GM23338 (cell line): ENCODE results near the gene CCDC187. TPM values are rescaled to one million over a fixed set of nuclear protein-coding genes. Genes with fewer than 3 reads are reported as not detected.

Experiments used
- ATAC-seq: fragments of 200-7000 bp; cut with Tn5 transposase; 3 replicates; pipeline ENCODE4 v1.9.1; 2020
- DNase-seq: peaks from one replicate; pipeline ENCODE4 v3.0.0-alpha.2; 2015; ENCODE audit warnings: low spot score
- H2AFZ ChIP-seq: fragments of 200-600 bp; sonication (generic); 2 replicates; pipeline ENCODE4 v1.8.0; 2016; ENCODE audit warnings: antibody characterized with exemption, mild to moderate bottlenecking, moderate library complexity
- H3F3A ChIP-seq: fragments of 200-600 bp; sonication (generic); replicated peaks from 2 replicates; pipeline ENCODE4 v1.8.0; 2017; ENCODE audit warnings: antibody characterized with exemption, mixed run types, low read depth
- H3K27ac ChIP-seq: fragments of 200-600 bp; sonication (generic); 2 replicates; pipeline ENCODE4 v1.6.1; 2016; ENCODE audit warnings: low read depth
- H3K27me3 ChIP-seq: fragments of 200-600 bp; sonication (generic); 2 replicates; pipeline ENCODE4 v1.8.0; 2016; ENCODE audit warnings: mild to moderate bottlenecking, mixed run types, moderate library complexity; ENCODE audit not compliant: insufficient read depth
- H3K36me3 ChIP-seq: fragments of 200-600 bp; sonication (generic); 2 replicates; pipeline ENCODE4 v1.8.0; 2016; ENCODE audit warnings: mild to moderate bottlenecking; ENCODE audit not compliant: insufficient read depth
- H3K4me1 ChIP-seq: fragments of 200-600 bp; sonication (generic); 2 replicates; pipeline ENCODE4 v1.8.0; 2016; ENCODE audit warnings: mild to moderate bottlenecking, moderate library complexity; ENCODE audit not compliant: insufficient read depth
- H3K4me2 ChIP-seq: fragments of 200-600 bp; sonication (generic); 2 replicates; pipeline ENCODE4 v1.7.1; 2017; ENCODE audit warnings: mixed run types
- H3K4me3 ChIP-seq: fragments of 200-600 bp; sonication (generic); 2 replicates; pipeline ENCODE4 v1.6.1; 2016; ENCODE audit warnings: mixed run types
- H3K79me2 ChIP-seq: fragments of 200-600 bp; sonication (generic); replicated peaks from 2 replicates; pipeline ENCODE4 v1.8.0; 2017; ENCODE audit warnings: mild to moderate bottlenecking; ENCODE audit not compliant: insufficient read depth
- H3K9me2 ChIP-seq: fragments of 200-600 bp; sonication (generic); 2 replicates; pipeline ENCODE4 v1.8.0; 2017; ENCODE audit not compliant: insufficient read depth
- H4K20me1 ChIP-seq: fragments of 200-600 bp; sonication (generic); replicated peaks from 2 replicates; pipeline ENCODE4 v1.8.0; 2017; ENCODE audit warnings: mild to moderate bottlenecking; ENCODE audit not compliant: insufficient read depth
- H3K27ac Mint-ChIP-seq: 2 replicates; pipeline ENCODE4 v1.8.0; 2020; ENCODE audit warnings: inconsistent platforms, mild to moderate bottlenecking, moderate library complexity, mixed read lengths
- H3K27me3 Mint-ChIP-seq: 3 replicates; pipeline ENCODE4 v1.8.0; 2022; ENCODE audit warnings: low read depth, mild to moderate bottlenecking, moderate library complexity, mixed read lengths, inconsistent platforms; ENCODE audit not compliant: insufficient read depth, poor library complexity
- H3K36me3 Mint-ChIP-seq: 3 replicates; pipeline ENCODE4 v1.8.0; 2021; ENCODE audit warnings: low read depth, mild to moderate bottlenecking, inconsistent platforms, moderate library complexity, mixed read lengths
- H3K4me1 Mint-ChIP-seq: 3 replicates; pipeline ENCODE4 v1.8.0; 2020; ENCODE audit warnings: mild to moderate bottlenecking, inconsistent platforms, mixed read lengths
- H3K4me3 Mint-ChIP-seq: 3 replicates; pipeline ENCODE4 v1.8.0; 2021; ENCODE audit warnings: moderate library complexity, mild to moderate bottlenecking, inconsistent platforms, mixed read lengths
- H3K9me3 Mint-ChIP-seq: 3 replicates; pipeline ENCODE4 v1.8.0; 2020; ENCODE audit warnings: moderate library complexity, mild to moderate bottlenecking, inconsistent platforms, mixed read lengths
- CREB1 ChIP-seq: fragments of 250-450 bp; sonication (Bioruptor Pico); IDR thresholded peaks from 2 replicates; pipeline ENCODE4 v1.5.0; 2020; ENCODE audit warnings: low read depth, mild to moderate bottlenecking, moderate library complexity
- EZH2 ChIP-seq: fragments of 200-600 bp; sonication (generic); IDR thresholded peaks from one replicate; pipeline ENCODE4 v1.8.0; 2017; ENCODE audit warnings: antibody characterized with exemption, mild to moderate bottlenecking, low read depth; ENCODE audit not compliant: unreplicated experiment
- EZH2phosphoT487 ChIP-seq: fragments of 200-600 bp; sonication (generic); IDR thresholded peaks from one replicate; pipeline ENCODE4 v1.8.1; 2018; ENCODE audit warnings: antibody characterized with exemption; ENCODE audit not compliant: unreplicated experiment
- JUNB ChIP-seq: IDR thresholded peaks from one replicate; pipeline ENCODE4 v1.6.1; 2016; ENCODE audit warnings: antibody characterized with exemption; ENCODE audit not compliant: unreplicated experiment
- NANOG ChIP-seq: IDR thresholded peaks from 2 replicates; pipeline ENCODE4 v1.6.1; 2016; ENCODE audit warnings: antibody characterized with exemption, borderline replicate concordance
- POLR2AphosphoS5 ChIP-seq: IDR thresholded peaks from 2 replicates; pipeline ENCODE4 v1.6.1; 2016; ENCODE audit warnings: antibody characterized with exemption, low read depth
- ZNF114 ChIP-seq: fragments of 250-450 bp; sonication (Bioruptor Pico); IDR thresholded peaks from 2 replicates; pipeline ENCODE4 v1.5.0; 2020; ENCODE audit warnings: mild to moderate bottlenecking, moderate library complexity
- ZNF331 ChIP-seq: fragments of 250-450 bp; sonication (Bioruptor Pico); IDR thresholded peaks from 2 replicates; pipeline ENCODE4 v1.5.0; 2020; ENCODE audit warnings: low read depth, mild to moderate bottlenecking, moderate library complexity
- polyA plus RNA-seq: library from polyadenylated mRNA; unstranded; fragments of >200 nt; fragmentation: Nextera tagmentation; extraction: Ambion mirVana; gene quantifications from 2 replicates; pipeline ENCODE4 v1.2.1, GENCODE V29; 2016
- total RNA-seq: library from RNA; depleted of rRNA; stranded (reverse); fragments of >200 nt; shearing (Covaris generic); gene quantifications from 2 replicates; pipeline ENCODE4 v1.2.3, GENCODE V29; 2014
- TF ChIP-seq, protein P1 (sequence below), 2 experiments: fragments of 200-600 bp in 1 of 2; sonication (generic) in 1 of 2; conservative IDR thresholded peaks; 2 replicates each; pipeline versions ENCODE4 v1.5.1 to v1.6.1; 2016 to 2017; ENCODE audit warnings: antibody characterized with exemption in 2 of 2, low read depth in 2 of 2, mild to moderate bottlenecking in 2 of 2, moderate library complexity in 1 of 2
- TF ChIP-seq, protein P2 (sequence below): IDR thresholded peaks from one replicate; pipeline ENCODE4 v1.6.1; 2018; ENCODE audit warnings: antibody characterized with exemption; ENCODE audit not compliant: unreplicated experiment
- TF ChIP-seq, protein P3 (sequence below): IDR thresholded peaks from 2 replicates; pipeline ENCODE4 v1.6.1; 2016; ENCODE audit warnings: antibody characterized with exemption

CCDC187 gene
- total and polyA plus RNA-seq, 2 experiments from 2014 or later, result 0.14 TPM; not detected in 1

DNA sequence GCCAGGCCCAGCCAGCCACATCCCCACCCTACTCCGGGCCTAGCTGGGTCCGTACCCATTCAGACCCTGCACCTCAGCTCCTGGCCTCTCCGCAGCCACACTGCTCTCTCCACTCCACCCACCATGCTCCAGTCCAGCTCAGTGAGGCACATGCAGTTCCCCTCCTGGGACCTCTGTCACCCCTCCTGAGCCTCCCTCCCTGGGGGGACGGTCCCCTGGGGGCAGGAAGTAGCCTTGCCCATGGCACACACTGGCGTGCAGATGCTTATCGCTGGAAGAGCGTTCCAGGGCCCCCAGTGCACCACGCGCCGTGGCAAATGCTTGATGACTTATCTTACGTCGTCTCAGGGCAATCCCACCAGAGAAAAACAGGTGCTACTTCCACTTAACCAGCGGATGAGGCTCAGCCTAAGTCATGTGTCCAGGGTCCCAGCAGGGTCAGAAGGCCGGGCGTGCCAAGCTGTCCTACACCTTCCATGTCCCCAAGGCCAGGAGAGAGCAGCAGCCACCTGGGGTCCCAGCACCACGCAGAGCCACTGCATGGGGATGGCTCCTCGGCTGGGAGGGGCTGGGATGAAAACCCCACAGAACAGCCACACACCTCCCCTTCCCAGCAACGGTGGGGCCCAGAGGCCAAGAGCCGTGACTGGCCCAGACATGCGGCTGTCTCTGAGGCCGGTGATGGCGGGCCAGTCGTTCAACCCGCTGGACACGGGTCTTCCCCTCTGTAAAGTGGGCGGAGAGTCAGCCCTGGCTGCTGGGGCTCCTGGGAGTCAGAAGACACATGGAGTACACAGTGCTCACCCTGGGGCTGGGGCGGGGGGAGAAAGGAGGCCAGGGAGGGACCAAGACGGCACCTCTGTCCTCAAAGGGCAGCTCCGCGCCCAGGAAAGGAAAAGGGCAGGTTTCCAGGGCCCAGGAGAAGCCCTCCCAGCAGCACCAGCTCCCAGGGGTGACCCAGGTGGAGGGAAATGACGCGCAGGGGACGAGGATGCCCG is 2.6 kb upstream of the CCDC187 start (continued):
- TF ChIP-seq, protein P1, sequence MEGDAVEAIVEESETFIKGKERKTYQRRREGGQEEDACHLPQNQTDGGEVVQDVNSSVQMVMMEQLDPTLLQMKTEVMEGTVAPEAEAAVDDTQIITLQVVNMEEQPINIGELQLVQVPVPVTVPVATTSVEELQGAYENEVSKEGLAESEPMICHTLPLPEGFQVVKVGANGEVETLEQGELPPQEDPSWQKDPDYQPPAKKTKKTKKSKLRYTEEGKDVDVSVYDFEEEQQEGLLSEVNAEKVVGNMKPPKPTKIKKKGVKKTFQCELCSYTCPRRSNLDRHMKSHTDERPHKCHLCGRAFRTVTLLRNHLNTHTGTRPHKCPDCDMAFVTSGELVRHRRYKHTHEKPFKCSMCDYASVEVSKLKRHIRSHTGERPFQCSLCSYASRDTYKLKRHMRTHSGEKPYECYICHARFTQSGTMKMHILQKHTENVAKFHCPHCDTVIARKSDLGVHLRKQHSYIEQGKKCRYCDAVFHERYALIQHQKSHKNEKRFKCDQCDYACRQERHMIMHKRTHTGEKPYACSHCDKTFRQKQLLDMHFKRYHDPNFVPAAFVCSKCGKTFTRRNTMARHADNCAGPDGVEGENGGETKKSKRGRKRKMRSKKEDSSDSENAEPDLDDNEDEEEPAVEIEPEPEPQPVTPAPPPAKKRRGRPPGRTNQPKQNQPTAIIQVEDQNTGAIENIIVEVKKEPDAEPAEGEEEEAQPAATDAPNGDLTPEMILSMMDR (conservative IDR thresholded peaks at IDR 0.05; ENCODE audit: low read depth in 2 of 2), result no peak
- TF ChIP-seq CREB1 (CRISPR knock-in tag), result no peak
- TF ChIP-seq NANOG, result no peak
- TF ChIP-seq ZNF114 (CRISPR knock-in tag), result no peak
- TF ChIP-seq JUNB, result no peak
- TF ChIP-seq EZH2, result no peak

DNA sequence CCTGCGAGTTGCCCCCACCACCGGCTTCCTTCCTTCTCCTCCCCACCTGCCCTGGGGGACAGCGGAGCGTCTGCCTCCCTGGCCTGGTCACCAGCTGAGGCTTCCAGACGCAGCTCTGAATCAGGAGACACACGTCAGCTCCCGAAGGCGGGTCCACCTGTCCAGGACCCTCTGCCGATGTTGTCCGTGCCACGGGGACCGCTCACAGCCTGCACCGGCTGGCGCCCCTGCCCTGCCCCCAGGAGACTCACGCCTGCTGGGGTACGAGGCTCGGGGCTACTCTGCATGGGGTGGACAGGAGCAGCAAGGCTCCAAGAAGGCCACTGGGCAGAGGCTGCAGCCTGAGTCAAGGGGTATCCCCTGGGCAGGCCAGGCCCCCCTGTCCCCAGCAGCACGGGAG is 1.9 kb upstream of the CCDC187 start:
- no peaks in the 10 kb centered on the region for H3K79me2 ChIP-seq
- no peak overlapping the region for H3K4me3 Mint-ChIP-seq
- no peaks in the 10 kb centered on the region for H4K20me1 ChIP-seq
- H3K27ac ChIP-seq, result no peak overlapping the region
- H3K27me3 ChIP-seq, result no peaks in the 10 kb centered on the region
- H3K9me2 ChIP-seq, result no peaks in the 10 kb centered on the region
- H3K27me3 Mint-ChIP-seq, result no peaks in the 10 kb centered on the region
- H3K4me2 ChIP-seq, result no peak overlapping the region
- TF ChIP-seq EZH2phosphoT487 (no peak), NANOG (no peak)
- TF ChIP-seq, protein P1 (conservative IDR thresholded peaks at IDR 0.05; ENCODE audit: low read depth in 2 of 2), result no peak
- no peaks in the 10 kb centered on the region for H3K36me3 ChIP-seq
- H3F3A ChIP-seq, result peaks cover 22% of the 10 kb centered on the region
- no peaks in the 10 kb centered on the region for H3K4me1 ChIP-seq
- no peaks in the 10 kb centered on the region for H3K4me1 Mint-ChIP-seq
- H3K36me3 Mint-ChIP-seq, result no peaks in the 10 kb centered on the region
- no peaks in the 10 kb centered on the region for H3K9me3 Mint-ChIP-seq
- no peak overlapping the region for H3K27ac Mint-ChIP-seq
- no peak overlapping the region for H2AFZ ChIP-seq
- ATAC-seq (no peak), DNase-seq (no peak)
- no peak overlapping the region for H3K4me3 ChIP-seq

DNA sequence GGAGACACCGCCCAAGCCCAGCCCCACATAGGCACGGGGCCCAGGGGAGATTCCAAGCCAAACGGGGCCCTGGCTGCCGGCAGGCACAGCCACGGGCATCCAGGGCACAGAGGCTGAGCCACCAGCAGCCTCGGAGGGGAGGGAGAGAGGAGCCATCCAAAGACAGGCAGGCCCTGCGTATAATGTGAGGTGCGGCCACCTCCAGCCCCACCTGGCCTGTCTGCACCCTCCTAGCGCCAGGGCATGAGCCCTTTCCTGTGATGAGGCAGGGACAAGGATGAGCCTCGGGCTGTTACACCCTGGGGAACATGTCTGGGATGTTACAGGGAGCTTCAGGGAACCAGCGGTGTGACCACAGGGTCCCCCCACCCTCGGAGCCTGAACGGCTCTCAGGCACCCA is 1.1 kb upstream of the CCDC187 start:
- no peaks in the 10 kb centered on the region for H3K9me3 Mint-ChIP-seq
- TF ChIP-seq, protein P2, sequence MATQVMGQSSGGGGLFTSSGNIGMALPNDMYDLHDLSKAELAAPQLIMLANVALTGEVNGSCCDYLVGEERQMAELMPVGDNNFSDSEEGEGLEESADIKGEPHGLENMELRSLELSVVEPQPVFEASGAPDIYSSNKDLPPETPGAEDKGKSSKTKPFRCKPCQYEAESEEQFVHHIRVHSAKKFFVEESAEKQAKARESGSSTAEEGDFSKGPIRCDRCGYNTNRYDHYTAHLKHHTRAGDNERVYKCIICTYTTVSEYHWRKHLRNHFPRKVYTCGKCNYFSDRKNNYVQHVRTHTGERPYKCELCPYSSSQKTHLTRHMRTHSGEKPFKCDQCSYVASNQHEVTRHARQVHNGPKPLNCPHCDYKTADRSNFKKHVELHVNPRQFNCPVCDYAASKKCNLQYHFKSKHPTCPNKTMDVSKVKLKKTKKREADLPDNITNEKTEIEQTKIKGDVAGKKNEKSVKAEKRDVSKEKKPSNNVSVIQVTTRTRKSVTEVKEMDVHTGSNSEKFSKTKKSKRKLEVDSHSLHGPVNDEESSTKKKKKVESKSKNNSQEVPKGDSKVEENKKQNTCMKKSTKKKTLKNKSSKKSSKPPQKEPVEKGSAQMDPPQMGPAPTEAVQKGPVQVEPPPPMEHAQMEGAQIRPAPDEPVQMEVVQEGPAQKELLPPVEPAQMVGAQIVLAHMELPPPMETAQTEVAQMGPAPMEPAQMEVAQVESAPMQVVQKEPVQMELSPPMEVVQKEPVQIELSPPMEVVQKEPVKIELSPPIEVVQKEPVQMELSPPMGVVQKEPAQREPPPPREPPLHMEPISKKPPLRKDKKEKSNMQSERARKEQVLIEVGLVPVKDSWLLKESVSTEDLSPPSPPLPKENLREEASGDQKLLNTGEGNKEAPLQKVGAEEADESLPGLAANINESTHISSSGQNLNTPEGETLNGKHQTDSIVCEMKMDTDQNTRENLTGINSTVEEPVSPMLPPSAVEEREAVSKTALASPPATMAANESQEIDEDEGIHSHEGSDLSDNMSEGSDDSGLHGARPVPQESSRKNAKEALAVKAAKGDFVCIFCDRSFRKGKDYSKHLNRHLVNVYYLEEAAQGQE, result no peak
- TF ChIP-seq ZNF331 (CRISPR knock-in tag) (no peak), CREB1 (CRISPR knock-in tag) (no peak), ZNF114 (CRISPR knock-in tag) (no peak), POLR2AphosphoS5 (no peak), EZH2 (no peak), EZH2phosphoT487 (no peak)
- TF ChIP-seq, protein P3, sequence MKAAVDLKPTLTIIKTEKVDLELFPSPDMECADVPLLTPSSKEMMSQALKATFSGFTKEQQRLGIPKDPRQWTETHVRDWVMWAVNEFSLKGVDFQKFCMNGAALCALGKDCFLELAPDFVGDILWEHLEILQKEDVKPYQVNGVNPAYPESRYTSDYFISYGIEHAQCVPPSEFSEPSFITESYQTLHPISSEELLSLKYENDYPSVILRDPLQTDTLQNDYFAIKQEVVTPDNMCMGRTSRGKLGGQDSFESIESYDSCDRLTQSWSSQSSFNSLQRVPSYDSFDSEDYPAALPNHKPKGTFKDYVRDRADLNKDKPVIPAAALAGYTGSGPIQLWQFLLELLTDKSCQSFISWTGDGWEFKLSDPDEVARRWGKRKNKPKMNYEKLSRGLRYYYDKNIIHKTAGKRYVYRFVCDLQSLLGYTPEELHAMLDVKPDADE, result no peak

More for the DNA sequence above, 1.1 kb upstream of the CCDC187 start:
- Histone ChIP-seq H3F3A (peaks cover 22% of the 10 kb centered on the region), H3K4me3 (no peak overlapping the region), H3K36me3 (no peaks in the 10 kb centered on the region), H3K9me2 (no peaks in the 10 kb centered on the region), H4K20me1 (no peaks in the 10 kb centered on the region), H3K79me2 (no peaks in the 10 kb centered on the region), H3K27me3 (no peaks in the 10 kb centered on the region), H3K4me1 (no peaks in the 10 kb centered on the region), H3K4me2 (no peak overlapping the region), H2AFZ (no peak overlapping the region), H3K27ac (no peak overlapping the region)
- Mint-ChIP-seq H3K27ac (no peak overlapping the region), H3K36me3 (no peaks in the 10 kb centered on the region), H3K4me3 (no peak overlapping the region), H3K27me3 (no peaks in the 10 kb centered on the region), H3K4me1 (no peaks in the 10 kb centered on the region)
- ATAC-seq (no peak), DNase-seq (no peak)
